Stimulated activated CD8-positive, alpha-beta memory T cell treated with anti-CD3 and anti-CD28 coated beads, Interleukin-15, amount 100 ng/mL, for 4 hours (primary cell): ENCODE measurements around the gene SLAMF7.
"Not testable (repeated sequence)": the region's sequence is repeated elsewhere in the genome, so short reads cannot be mapped to it uniquely, and the experiment has no call there.

Experiments used
- DNase-seq, 2 donors: peaks; one replicate each; pipeline ENCODE4 v3.0.0-alpha.2; 2020; ENCODE audit warnings: low read depth in 2 of 2

Gene SLAMF7

DNA sequence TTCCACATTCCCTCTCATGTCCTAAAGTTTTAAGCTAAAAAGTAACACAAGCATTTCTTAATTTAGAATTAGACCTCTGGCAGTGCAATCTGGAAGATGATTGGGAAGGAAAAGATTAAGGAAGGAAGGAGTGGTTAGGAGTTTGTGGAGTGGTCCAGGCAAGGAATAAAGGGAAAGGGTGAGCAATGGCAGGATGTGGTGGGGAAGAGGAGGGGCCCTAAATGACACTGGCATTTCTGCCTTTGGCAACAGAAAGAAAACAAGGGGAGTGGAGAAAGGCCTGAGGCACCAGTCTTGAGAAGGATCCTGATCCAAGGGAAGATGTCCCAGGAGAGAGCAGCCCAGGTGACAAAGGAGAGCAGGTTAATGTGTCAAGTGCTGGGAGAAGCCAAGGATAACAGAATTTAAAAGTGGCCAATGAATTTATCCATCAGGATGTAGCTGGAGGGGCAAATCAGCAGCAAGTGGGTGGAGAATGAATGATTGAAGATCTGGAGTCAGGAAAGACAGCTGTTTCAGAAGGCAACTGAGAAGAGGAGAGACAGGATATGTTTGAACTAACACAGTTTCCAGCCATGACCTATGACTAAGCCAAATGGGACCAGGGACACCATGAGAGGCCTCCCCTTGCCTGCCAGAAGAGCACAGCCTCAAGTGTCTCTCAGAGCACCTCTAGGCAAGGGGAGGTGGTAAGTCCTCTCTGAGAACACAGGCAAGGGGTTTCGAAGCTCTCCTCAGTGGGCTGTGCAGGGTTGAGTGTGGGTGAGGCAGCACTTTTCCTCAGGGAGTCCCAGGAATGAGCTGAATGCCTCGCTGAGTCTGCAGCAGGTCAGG, 36.1 kb downstream of the SLAMF7 start:
- no peak for DNase-seq

GRCh38 chr1:160776178-160776577, 37.1 kb downstream of the SLAMF7 start:
- DNase-seq = no peak

- DNase-seq = no peak
Observed at GRCh38 chr1:160777486-160778089, 38.5 kb downstream of the SLAMF7 start.

DNA sequence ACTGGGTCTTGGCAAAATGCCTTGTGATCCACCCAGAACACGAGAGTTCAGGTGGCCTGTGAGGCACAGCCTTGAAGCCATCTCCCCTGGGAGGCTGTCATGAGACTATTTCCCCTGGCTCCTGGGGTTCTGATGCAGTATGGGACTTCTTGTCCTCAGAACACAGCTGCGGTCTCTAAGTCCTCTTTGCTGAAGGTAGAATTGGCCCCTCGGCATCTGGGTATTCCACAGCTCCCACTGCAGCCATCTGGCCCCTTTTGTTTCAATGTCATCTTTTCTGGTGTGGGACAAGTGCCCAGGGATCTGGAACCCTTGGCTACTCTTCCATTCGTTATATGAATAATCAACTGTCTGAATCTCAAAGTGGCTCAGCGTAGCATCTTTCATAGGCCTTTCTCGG, 39.9 kb downstream of the SLAMF7 start:
- no peak for DNase-seq

DNA sequence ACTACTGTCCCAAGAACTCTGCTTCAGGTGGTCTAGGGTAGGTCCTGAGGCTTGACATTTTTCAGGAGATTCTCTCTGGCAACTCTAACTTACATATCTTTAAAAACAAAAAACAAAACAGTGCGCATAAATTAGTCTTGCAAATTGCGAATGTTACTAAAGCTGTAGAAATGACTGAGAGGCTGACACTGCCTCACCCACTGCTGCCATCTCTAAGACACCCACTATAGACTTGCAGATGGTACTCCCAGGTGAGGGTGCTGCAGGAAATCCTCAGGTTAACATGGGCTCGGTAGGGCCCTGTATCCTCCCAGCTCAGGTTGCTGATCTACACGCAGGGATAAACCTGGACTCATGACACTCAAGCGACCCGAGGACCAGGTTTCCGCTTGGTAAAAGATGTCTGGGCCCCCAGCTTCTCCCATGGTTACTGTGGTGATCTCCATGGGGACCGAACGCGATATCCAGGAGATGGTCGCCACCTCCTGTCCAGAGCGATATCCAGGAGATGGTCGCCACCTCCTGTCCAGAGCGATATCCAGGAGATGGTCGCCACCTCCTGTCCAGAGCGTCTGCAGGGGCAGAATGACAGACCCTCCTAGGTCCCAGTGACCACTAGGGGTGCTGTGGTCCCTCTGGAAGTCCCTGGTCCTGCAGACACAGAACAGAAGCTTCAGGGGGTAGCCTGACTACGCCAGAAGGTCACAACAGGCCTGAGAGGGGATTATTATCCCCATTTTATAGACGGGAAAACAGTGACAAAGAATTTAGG, 40.8 kb downstream of the SLAMF7 start:
- DNase-seq = no peak

DNA sequence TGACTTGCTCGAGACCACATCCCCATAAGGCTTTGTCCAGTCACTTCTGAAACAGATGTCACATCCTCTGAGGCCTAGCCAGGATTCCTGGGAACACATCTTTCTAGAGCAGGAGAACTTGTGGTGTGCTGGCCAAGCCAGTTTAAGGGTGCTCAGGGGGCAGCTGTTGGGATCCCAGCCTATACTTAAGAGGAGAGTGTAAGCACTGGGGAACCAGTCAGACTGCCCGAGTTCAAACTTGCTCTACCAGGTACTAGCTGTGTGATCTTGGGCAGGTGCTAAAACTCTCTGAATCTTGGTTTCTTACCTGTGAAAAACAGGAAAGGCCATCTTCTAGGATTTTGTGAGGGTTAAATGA, 41.3 kb downstream of the SLAMF7 start:
- no peak for DNase-seq

GRCh38 chr1:160781186-160781766, 42.2 kb downstream of the SLAMF7 start:
- no peak for DNase-seq

- no peak for DNase-seq
Observed at GRCh38 chr1:160781914-160782689, 43.1 kb downstream of the SLAMF7 start.

GRCh38 chr1:160782988-160783765, 44.1 kb downstream of the SLAMF7 start:
- not testable (repeated sequence) for DNase-seq

DNA sequence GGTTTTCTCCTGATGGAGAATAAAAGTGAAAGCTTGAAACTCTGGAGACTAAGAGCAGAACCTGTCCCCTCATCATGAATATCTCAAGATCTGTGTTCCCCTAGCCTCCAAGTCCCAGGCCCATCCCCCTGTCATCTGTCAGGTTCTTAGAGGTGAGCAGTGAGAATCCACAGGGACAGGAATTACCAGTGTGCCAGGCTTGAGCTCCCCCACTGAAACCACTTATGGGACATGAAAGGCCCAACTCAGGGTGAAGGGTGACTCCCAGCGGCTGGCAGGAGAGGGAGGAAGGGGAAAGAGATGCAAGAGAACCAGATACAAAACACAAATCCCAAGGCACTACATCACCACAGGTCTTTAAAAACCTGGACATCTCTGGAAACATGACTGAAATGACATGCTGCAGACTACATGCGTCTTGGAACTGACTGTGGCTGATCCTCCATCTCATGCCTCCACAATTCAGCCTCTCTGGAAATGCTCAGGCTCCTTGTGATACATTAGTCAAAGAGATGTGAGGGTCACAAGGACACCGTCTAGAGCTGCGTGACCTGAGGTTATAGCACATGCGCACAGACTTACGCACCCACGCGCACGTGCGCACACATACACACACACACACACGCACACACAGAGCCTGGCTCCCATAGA, 50.1 kb downstream of the SLAMF7 start:
- no peak for DNase-seq

GRCh38 chr1:160789702-160790611, 50.9 kb downstream of the SLAMF7 start:
- no peak for DNase-seq

DNA sequence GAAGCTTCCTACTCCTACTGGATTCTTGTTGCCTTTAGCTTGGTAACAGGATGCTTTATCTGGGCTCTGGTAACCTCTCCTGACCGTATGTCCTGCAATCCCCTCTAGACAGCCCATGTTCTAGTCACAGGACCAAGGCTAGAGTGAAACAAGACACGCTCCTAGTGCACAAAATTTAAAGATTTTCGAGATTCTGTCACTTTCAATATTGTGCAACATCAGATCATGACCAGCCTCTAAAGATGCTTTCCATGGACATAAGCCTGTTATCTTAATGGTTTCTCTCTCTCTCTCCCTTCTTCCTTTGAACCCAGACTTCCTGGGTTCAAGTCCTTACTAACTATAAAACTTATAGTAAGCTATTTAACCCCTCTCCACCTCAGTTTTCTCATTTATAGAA, 55.3 kb downstream of the SLAMF7 start:
- no peak for DNase-seq

DNA sequence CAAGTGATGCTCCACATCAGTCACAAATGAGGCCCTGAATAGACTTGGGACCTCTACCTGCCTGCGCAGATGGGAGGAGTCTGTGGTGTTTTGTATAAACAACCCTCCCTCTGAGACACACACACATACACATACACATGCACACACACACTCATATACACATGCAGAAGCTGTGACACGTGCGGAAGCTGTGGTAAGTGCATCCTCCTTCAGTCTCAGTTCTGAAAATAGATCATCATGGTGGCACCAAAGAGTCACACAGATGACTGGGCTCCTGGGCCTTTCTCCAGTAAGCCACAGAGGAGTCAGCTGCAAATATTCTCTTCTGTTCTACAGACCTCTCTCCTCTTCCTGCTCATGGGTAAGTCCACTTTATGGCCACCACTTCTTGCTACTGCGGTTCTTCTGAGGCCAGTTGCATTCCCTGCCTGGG, 56.9 kb downstream of the SLAMF7 start, which contains the start of gene LY9:
LY9 (plus strand) TSS at position 224 of the 433 bp plus-strand sequence; CDS start at position 238, 14 bp downstream.
- peak; percentile 44 to 77 for DNase-seq

DNA sequence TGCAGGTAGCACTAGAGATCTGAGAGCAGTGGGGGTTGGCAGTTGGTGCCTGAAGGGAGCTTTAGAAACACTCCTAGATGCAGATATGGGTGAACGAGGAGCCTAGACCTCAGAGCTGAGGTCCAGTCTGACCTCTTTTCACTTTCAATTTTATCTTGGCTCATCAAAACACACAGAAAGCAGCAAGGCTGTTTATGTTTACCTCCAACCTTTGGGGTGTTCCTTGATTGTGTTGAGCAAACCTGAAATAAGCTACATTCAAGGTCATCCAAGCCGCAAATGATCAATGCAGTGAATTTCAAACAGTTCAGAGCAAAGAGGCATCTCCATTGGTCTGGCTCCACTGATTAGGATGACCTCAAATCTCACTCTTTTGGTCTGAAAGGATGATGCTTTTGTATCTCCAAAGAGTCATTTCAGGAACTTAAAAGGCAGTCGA, 58.2 kb downstream of the SLAMF7 start:
- no peak for DNase-seq

DNA sequence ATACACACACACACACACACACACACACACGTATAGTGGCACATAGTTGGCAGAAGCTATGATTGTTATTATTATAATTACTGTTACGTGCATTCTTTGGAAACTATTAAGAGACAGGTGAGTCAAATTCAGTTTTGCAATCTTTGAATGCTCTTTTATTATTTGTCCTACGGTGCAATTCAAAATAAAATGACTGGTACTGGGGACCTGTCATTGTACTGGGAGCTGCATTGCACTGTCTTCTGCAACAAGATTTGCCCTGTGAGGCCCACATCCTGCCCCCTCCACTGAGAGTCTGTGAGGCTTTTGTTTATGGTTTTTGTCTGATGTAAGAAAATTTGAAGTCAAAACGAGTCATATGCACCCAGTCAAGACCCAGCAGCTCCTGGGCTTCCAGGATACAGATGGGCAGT, 58.8 kb downstream of the SLAMF7 start:
- DNase-seq = no peak

DNA sequence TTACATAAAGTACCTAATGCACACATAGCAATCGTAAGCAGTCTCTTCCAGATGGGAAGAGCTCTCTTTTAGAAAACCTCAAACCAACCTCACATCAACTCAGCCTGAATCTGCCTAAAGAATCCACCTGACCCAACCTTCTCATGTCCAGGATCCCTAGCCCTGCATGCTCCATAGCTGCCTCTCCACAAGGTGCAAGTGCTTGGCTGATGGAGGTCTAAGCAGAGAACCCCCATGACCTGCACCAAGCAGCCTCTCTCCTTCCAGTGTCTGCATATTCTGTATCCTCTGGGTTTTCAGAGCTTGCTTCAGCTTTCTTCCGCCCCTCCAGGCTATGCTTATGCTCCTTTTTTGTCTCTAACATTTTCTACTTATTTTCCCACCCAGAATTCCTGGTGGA, 59.4 kb downstream of the SLAMF7 start:
- no peak for DNase-seq

DNA sequence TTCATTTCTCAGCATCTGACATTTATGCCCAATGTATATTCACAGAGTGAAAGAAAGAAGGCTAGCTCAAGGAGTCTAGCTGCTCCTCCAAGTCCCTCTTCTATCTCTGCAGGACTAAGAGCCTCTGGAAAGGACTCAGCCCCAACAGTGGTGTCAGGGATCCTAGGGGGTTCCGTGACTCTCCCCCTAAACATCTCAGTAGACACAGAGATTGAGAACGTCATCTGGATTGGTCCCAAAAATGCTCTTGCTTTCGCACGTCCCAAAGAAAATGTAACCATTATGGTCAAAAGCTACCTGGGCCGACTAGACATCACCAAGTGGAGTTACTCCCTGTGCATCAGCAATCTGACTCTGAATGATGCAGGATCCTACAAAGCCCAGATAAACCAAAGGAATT, 60.6 kb downstream of the SLAMF7 start:
- no peak for DNase-seq

- no peak for DNase-seq
Observed at GRCh38 chr1:160800142-160800541, 61.1 kb downstream of the SLAMF7 start.
